ENCODE data around the gene DHRS13. TPM values are rescaled to one million over a fixed set of nuclear protein-coding genes. Genes with fewer than 3 reads are reported as not detected.
"Not testable (repeated sequence)": the region's sequence is repeated elsewhere in the genome, so short reads cannot be mapped to it uniquely, and the experiment has no call there.

Gene DHRS13
- total RNA-seq, 4 donors from 2014 or later: 0.25 to 3.7 (median 2.4) TPM

DNA sequence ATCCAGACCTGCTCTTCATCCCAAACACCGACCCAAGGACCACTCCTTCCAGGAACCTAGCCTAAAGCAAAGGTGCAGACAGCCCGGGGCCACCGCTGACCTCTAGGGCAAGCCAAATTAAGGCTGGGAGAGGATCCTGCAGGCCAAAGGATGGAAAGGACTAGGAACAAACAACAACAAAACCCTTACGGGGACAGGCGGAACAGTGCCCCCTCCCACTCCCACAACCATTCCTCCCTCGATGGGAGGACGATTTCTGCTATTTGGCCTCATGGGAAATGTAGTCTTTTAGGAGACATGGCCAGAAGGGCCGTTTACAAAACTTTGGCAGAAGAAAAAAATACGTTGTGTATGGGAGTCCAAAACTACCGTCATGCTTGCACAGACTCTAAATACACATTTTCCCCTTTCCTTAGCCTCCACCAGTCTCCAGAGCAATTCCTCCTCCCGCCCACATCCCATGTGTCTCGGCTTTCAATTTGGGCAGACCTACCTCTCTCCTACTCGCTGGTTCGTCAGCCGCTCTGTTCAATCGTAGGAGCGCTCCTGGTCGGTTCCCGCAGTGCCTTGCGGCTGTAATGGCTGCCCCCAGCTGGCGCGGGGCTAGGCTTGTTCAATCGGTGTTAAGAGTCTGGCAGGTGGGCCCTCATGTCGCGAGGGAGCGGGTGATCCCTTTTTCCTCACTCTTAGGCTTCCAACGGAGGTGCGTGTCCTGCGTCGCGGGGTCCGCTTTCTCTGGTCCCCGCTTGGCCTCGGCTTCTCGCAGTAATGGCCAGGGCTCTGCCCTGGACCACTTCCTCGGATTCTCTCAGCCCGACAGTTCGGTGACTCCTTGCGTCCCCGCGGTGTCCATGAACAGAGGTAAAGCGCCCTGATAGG lies 48.2 kb downstream of the DHRS13 start, which contains the start of gene ERAL1:
ERAL1 (plus strand) TSS at position 560 of the 879 bp plus-strand sequence; CDS start at position 579, 19 bp downstream.
- Histone ChIP-seq H3K27me3 (no peaks in the 10 kb centered on the region), H3K27ac (peak within 1 kb of the TSS; percentile 77 to 85 (median 82)), H3K4me1 (peaks cover 7 to 11% of the 10 kb centered on the region in 2 donors), H3K9me3 (no peaks in the 10 kb centered on the region), H3K36me3 (peaks cover 0 to 32% of the 10 kb centered on the region in 2 donors), H3K4me3 (peak within 1 kb of the TSS; percentile 63 to 85 (median 75))
- intact Hi-C loops (cut with DNase I; ENCODE audit: low total_unique reads): loop anchor here (1.0 to 5.0 kb wide), 3 partner anchors 42 to 91 kb away; partner anchors contain the start of gene FLOT2
- peak; percentile 60 to 75 for TF ChIP-seq POLR2A (IDR thresholded peaks at IDR 0.05)
- TF ChIP-seq, protein P1, sequence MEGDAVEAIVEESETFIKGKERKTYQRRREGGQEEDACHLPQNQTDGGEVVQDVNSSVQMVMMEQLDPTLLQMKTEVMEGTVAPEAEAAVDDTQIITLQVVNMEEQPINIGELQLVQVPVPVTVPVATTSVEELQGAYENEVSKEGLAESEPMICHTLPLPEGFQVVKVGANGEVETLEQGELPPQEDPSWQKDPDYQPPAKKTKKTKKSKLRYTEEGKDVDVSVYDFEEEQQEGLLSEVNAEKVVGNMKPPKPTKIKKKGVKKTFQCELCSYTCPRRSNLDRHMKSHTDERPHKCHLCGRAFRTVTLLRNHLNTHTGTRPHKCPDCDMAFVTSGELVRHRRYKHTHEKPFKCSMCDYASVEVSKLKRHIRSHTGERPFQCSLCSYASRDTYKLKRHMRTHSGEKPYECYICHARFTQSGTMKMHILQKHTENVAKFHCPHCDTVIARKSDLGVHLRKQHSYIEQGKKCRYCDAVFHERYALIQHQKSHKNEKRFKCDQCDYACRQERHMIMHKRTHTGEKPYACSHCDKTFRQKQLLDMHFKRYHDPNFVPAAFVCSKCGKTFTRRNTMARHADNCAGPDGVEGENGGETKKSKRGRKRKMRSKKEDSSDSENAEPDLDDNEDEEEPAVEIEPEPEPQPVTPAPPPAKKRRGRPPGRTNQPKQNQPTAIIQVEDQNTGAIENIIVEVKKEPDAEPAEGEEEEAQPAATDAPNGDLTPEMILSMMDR (IDR thresholded peaks at IDR 0.05 in 4 of 5, conservative IDR thresholded peaks at IDR 0.05 in 1 of 5): peak in 1 of 5 experiments; percentile 18
- in situ Hi-C loops (cut with MboI; ENCODE audit: low sequenced_read_pairs in 4 of 4): loop anchor here (5.0 to 25.0 kb wide), 3 partner anchors 90 to 92 kb away; no protein-coding TSS in a partner anchor
- DNase-seq (peak; percentile 81 to 82), ATAC-seq (peak; percentile 99)

DNA sequence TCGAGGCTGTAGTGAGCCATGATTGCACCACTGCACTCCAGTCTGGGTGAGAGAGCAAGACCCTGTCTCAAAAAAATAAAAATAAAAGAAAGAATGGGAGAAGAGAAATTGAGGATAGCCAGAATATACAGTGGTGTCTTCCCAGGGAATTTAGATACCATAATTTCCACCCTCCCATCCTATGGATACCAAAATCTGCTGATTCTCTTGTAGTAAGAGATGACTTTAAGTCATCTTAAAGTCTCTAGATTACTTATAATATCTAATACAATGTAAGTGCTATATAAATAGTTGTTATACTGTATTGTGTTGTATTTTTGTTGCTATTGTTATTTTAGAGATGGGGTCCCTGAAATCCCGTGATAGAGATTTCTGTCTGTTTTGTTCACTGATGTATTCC lies 49.6 kb downstream of the DHRS13 start:
- DNase-seq (no peak), ATAC-seq (no peak)
- no peak overlapping the region for H3K4me3 ChIP-seq
- no peaks in the 10 kb centered on the region for H3K9me3 ChIP-seq
- TF ChIP-seq, protein P1 (IDR thresholded peaks at IDR 0.05 in 4 of 5, conservative IDR thresholded peaks at IDR 0.05 in 1 of 5): no peak
- TF ChIP-seq POLR2A (IDR thresholded peaks at IDR 0.05): no peak
- in situ Hi-C loops (cut with MboI; ENCODE audit: low sequenced_read_pairs in 4 of 4) (loop anchor here in 3 of 4 donors (10.0 to 25.0 kb wide), 2 partner anchors 88 to 91 kb away; no protein-coding TSS in a partner anchor), intact Hi-C loops (cut with DNase I; ENCODE audit: low total_unique reads) (no loop called here)
- H3K27ac ChIP-seq: no peak overlapping the region
- H3K4me1 ChIP-seq: peaks cover 7 to 11% of the 10 kb centered on the region in 2 donors
- H3K27me3 ChIP-seq: no peaks in the 10 kb centered on the region
- H3K36me3 ChIP-seq: peaks cover 0 to 18% of the 10 kb centered on the region in 2 donors

DNA sequence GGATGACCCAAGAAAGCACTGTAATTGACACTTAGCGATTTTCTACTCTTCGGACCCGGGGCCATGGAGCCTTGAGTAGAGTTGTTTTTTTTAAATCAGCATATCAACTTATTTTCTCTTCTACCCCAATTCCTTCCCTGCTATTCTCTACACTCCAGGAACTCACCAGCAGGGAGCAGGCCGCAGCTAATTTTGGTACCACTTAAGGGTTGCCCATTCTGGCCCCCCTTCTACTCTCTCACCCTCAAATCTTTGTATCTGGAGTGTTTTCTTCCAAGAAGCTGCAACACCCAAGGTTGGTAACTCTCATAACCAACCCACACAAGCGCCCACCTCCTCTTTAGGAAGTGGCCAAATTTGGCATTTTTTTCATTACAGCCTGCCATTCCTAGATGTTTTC lies 53.6 kb downstream of the DHRS13 start:
- in situ Hi-C loops (cut with MboI; ENCODE audit: low sequenced_read_pairs in 4 of 4): no loop called here
- H3K36me3 ChIP-seq: no peaks in the 10 kb centered on the region
- peaks cover 0 to 3% of the 10 kb centered on the region in 2 donors for H3K4me1 ChIP-seq
- no peaks in the 10 kb centered on the region for H3K9me3 ChIP-seq
- intact Hi-C loops (cut with DNase I; ENCODE audit: low total_unique reads): no loop called here
- DNase-seq: no peak
- no peak overlapping the region for H3K27ac ChIP-seq
- no peak for TF ChIP-seq POLR2A (IDR thresholded peaks at IDR 0.05)
- TF ChIP-seq, protein P1 (IDR thresholded peaks at IDR 0.05 in 4 of 5, conservative IDR thresholded peaks at IDR 0.05 in 1 of 5): no peak
- H3K27me3 ChIP-seq: no peaks in the 10 kb centered on the region
- ATAC-seq: no peak
- no peak overlapping the region for H3K4me3 ChIP-seq

DNA sequence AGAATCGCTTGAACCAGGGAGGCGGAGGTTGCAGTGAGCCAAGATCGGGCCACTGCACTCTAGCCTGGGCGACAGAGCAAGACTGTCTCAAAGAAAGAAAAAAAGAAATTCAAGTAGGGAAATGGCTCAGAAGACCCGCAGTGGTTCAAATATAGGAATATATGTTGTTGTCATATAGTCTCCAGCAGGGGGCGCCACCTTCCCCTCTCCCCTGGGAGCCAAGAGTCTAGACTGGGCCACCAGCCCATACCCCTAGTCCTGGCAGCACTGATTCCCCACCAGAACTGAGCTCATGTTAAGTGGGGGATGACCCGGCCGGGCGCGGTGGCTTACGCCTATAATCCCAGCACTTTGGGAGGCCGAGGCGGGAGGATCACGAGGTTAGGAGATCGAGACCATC lies 54.2 kb downstream of the DHRS13 start:
- H3K9me3 ChIP-seq; H3K4me3 ChIP-seq; intact Hi-C loops (cut with DNase I; ENCODE audit: low total_unique reads); H3K36me3 ChIP-seq; H3K4me1 ChIP-seq; in situ Hi-C loops (cut with MboI; ENCODE audit: low sequenced_read_pairs in 4 of 4); DNase-seq; H3K27ac ChIP-seq; ATAC-seq; H3K27me3 ChIP-seq: not testable (repeated sequence)
- TF ChIP-seq, protein P1 (IDR thresholded peaks at IDR 0.05 in 4 of 5, conservative IDR thresholded peaks at IDR 0.05 in 1 of 5): peak in 2 of 5 experiments; percentile 14 to 39

MicroRNAs encoded within 50 kb of the gene (microRNA counts, 767-probe panel; counts per million panel counts)
- 356 to 448 counts per million in 2 donors for microRNA hsa-miR-144-3p
- 9,781 to 11,671 counts per million in 2 donors for microRNA hsa-miR-451a

Small RNA genes within 50 kb of the gene (microRNA-seq; reads per million reads assigned to microRNA genes)
- gene MIR451B (ENCODE audit: borderline replicate concordance in 2 of 2): 0 reads per million in 2 donors

Other genes starting within 250 kb of the DHRS13 start
- 10 to 100 TPM; 23.6 to 36.4 (median 28.4) TPM for gene SDF2, start 241.2 kb downstream of the DHRS13 start, total RNA-seq
- gene SUPT6H, start 240.9 kb downstream of the DHRS13 start, total RNA-seq: 10 to 100 TPM; 48.3 to 81.9 (median 64.8) TPM
- gene PROCA1, start 191.2 kb downstream of the DHRS13 start, total RNA-seq: 1 to 10 TPM in 1 of 4 donors, under 1 TPM in 2, not detected in 1; 0.42 to 1.6 (median 0.49) TPM
- gene RAB34, start 185.2 kb downstream of the DHRS13 start, total RNA-seq: 10 to 100 TPM; 14.9 to 53.3 (median 32.7) TPM
- 100 to 1,000 TPM; 434 to 647 (median 533) TPM for gene RPL23A, start 183.1 kb downstream of the DHRS13 start, total RNA-seq
- gene TLCD1, start 176.8 kb downstream of the DHRS13 start, total RNA-seq: under 1 TPM in 3 of 4 donors, not detected in 1; 0.46 to 0.82 (median 0.75) TPM
- gene NEK8, start 174.3 kb downstream of the DHRS13 start, total RNA-seq: 1 to 10 TPM; 1.3 to 8.1 (median 1.9) TPM
- 1 to 10 TPM; 2.0 to 6.4 (median 3.8) TPM for gene TRAF4, start 159.1 kb downstream of the DHRS13 start, total RNA-seq
- gene FAM222B, start 60.3 kb downstream of the DHRS13 start, total RNA-seq: 10 to 100 TPM; 36.2 to 82.6 (median 66.8) TPM
- gene ERAL1, start 48.1 kb downstream of the DHRS13 start, total RNA-seq: 10 to 100 TPM; 35.1 to 69.2 (median 64.1) TPM
- gene FLOT2, start 5.3 kb downstream of the DHRS13 start, total RNA-seq: 10 to 100 TPM; 15.3 to 37.9 (median 28.4) TPM
- gene PHF12, start 48.4 kb upstream of the DHRS13 start, total RNA-seq: 10 to 100 TPM; 22.1 to 37.3 (median 24.2) TPM
- gene SEZ6, start 103.0 kb upstream of the DHRS13 start, total RNA-seq: not detected
- gene PIPOX, start 140.1 kb upstream of the DHRS13 start, total RNA-seq: 1 to 10 TPM in 2 of 4 donors, under 1 TPM in 2; 0.42 to 2.4 (median 1.1) TPM